Trophoblast cell (in vitro differentiated cells and primary cell): Measurements from ENCODE around the gene PLAAT3.

Experiments used
- DNase-seq, 2 donors: peaks; one replicate each; pipeline ENCODE4 v3.0.0-alpha.2; 2016
- H2AFZ ChIP-seq: 2 replicates; pipeline ENCODE4 v1.6.1; 2013; ENCODE audit warnings: low read length, moderate library complexity, mild to moderate bottlenecking; ENCODE audit not compliant: insufficient read depth, poor library complexity
- H2AK5ac ChIP-seq: 2 replicates; pipeline ENCODE4 v1.6.1; 2013; ENCODE audit warnings: mild to moderate bottlenecking, low read length
- H2BK120ac ChIP-seq: 2 replicates; pipeline ENCODE4 v1.6.1; 2013; ENCODE audit warnings: low read length, mild to moderate bottlenecking, moderate library complexity; ENCODE audit not compliant: insufficient read depth, poor library complexity
- H2BK12ac ChIP-seq: 2 replicates; pipeline ENCODE4 v1.6.1; 2013; ENCODE audit warnings: mild to moderate bottlenecking, low read length, moderate library complexity
- H2BK5ac ChIP-seq: 2 replicates; pipeline ENCODE4 v1.6.1; 2013; ENCODE audit warnings: low read length, low read depth, moderate library complexity, mild to moderate bottlenecking; ENCODE audit not compliant: poor library complexity
- H3K14ac ChIP-seq: 2 replicates; pipeline ENCODE4 v1.6.1; 2013; ENCODE audit warnings: mild to moderate bottlenecking, low read length
- H3K18ac ChIP-seq: 2 replicates; pipeline ENCODE4 v1.6.1; 2013; ENCODE audit warnings: mild to moderate bottlenecking, low read length
- H3K23ac ChIP-seq: 2 replicates; pipeline ENCODE4 v1.6.1; 2013; ENCODE audit warnings: low read length
- H3K27ac ChIP-seq: 2 replicates; pipeline ENCODE4 v1.5.1; 2013; ENCODE audit warnings: low read depth, mild to moderate bottlenecking, inconsistent platforms, low read length, moderate library complexity
- H3K27me3 ChIP-seq: 2 replicates; pipeline ENCODE4 v1.6.1; 2013; ENCODE audit warnings: inconsistent platforms, mild to moderate bottlenecking, low read length, moderate library complexity; ENCODE audit not compliant: insufficient read depth
- H3K36me3 ChIP-seq, 2 experiments: 1 replicate in 1 of 2; 2 replicates in 1 of 2; pipeline ENCODE4 v1.6.1; 2013; ENCODE audit warnings: low read length in 2 of 2, mild to moderate bottlenecking in 2 of 2, moderate library complexity in 1 of 2; ENCODE audit not compliant: insufficient read depth in 2 of 2, control insufficient read depth in 1 of 2
- H3K4ac ChIP-seq: 2 replicates; pipeline ENCODE4 v1.6.1; 2013; ENCODE audit warnings: low read depth, mild to moderate bottlenecking, low read length, moderate library complexity
- H3K4me1 ChIP-seq, 2 experiments: 1 replicate in 1 of 2; 2 replicates in 1 of 2; pipeline ENCODE4 v1.6.1; 2013; ENCODE audit warnings: low read length in 2 of 2, mild to moderate bottlenecking in 2 of 2, moderate library complexity in 1 of 2; ENCODE audit not compliant: insufficient read depth in 2 of 2, control insufficient read depth in 1 of 2
- H3K4me2 ChIP-seq: 2 replicates; pipeline ENCODE4 v1.6.1; 2013; ENCODE audit warnings: inconsistent platforms, mild to moderate bottlenecking, low read length, moderate library complexity
- H3K4me3 ChIP-seq: 2 replicates; pipeline ENCODE4 v1.5.1; 2013; ENCODE audit warnings: mild to moderate bottlenecking, low read depth, low read length, inconsistent platforms
- H3K79me1 ChIP-seq: one replicate; pipeline ENCODE4 v1.6.1; 2013; ENCODE audit warnings: low read length
- H3K79me2 ChIP-seq: 2 replicates; pipeline ENCODE4 v1.6.1; 2013; ENCODE audit warnings: low read length, mild to moderate bottlenecking; ENCODE audit not compliant: control insufficient read depth, insufficient read depth, poor library complexity
- H3K9ac ChIP-seq: 2 replicates; pipeline ENCODE4 v1.6.1; 2013; ENCODE audit warnings: mild to moderate bottlenecking, low read length
- H3K9me3 ChIP-seq: 2 replicates; pipeline ENCODE4 v1.6.1; 2013; ENCODE audit warnings: low read depth, mild to moderate bottlenecking, control low read depth, inconsistent platforms, low read length; ENCODE audit not compliant: insufficient read depth
- H4K12ac ChIP-seq: 2 replicates; pipeline ENCODE4 v1.6.1; 2013; ENCODE audit warnings: low read depth, mild to moderate bottlenecking, low read length, moderate library complexity
- H4K8ac ChIP-seq: 2 replicates; pipeline ENCODE4 v1.6.1; 2013; ENCODE audit warnings: low read depth, mild to moderate bottlenecking, low read length, moderate library complexity
- H4K91ac ChIP-seq: one replicate; pipeline ENCODE4 v1.6.1; 2013; ENCODE audit warnings: low read depth, mild to moderate bottlenecking, low read length, moderate library complexity
- WGBS: extraction: QIAGEN DNeasy Blood & Tissue Kit; methylation state at CpG from one replicate; pipeline ENCODE4 v1.1.7; 2013; ENCODE audit warnings: missing lambda C conversion rate; ENCODE audit not compliant: insufficient read length, insufficient coverage; ENCODE audit errors: extremely low coverage; 5-methylcytosine and 5-hydroxymethylcytosine counted together

The PLAAT3 gene

GRCh38 chr11:63573881-63574855 is 40.1 kb downstream of the PLAAT3 start:
- peaks cover 3 to 6% of the 10 kb centered on the region in 2 experiments for H3K4me1 ChIP-seq
- DNase-seq = peak; percentile 42 to 60
- H2BK5ac ChIP-seq = no peak overlapping the region
- H3K27ac ChIP-seq = no peak overlapping the region
- no peak overlapping the region for H4K12ac ChIP-seq
- no peak overlapping the region for H3K4ac ChIP-seq
- H3K14ac ChIP-seq = no peak overlapping the region
- no peak overlapping the region for H2AK5ac ChIP-seq
- no CpG with 5 or more reads among the region's 15 CpGs for WGBS
- no peak overlapping the region for H3K18ac ChIP-seq
- no peak overlapping the region for H2BK12ac ChIP-seq
- H4K8ac ChIP-seq = peak overlapping the region; percentile 16
- no peaks in the 10 kb centered on the region for H3K79me2 ChIP-seq
- H3K23ac ChIP-seq = no peak overlapping the region
- no peaks in the 10 kb centered on the region for H3K79me1 ChIP-seq
- H3K36me3 ChIP-seq = peaks cover 3 to 7% of the 10 kb centered on the region in 2 experiments
- no peaks in the 10 kb centered on the region for H3K27me3 ChIP-seq
- H3K4me3 ChIP-seq = no peak overlapping the region
- peak overlapping the region; percentile 50 for H4K91ac ChIP-seq
- H3K9me3 ChIP-seq = no peaks in the 10 kb centered on the region
- no peak overlapping the region for H2AFZ ChIP-seq
- H2BK120ac ChIP-seq = no peak overlapping the region
- H3K4me2 ChIP-seq = no peak overlapping the region
- no peak overlapping the region for H3K9ac ChIP-seq

DNA sequence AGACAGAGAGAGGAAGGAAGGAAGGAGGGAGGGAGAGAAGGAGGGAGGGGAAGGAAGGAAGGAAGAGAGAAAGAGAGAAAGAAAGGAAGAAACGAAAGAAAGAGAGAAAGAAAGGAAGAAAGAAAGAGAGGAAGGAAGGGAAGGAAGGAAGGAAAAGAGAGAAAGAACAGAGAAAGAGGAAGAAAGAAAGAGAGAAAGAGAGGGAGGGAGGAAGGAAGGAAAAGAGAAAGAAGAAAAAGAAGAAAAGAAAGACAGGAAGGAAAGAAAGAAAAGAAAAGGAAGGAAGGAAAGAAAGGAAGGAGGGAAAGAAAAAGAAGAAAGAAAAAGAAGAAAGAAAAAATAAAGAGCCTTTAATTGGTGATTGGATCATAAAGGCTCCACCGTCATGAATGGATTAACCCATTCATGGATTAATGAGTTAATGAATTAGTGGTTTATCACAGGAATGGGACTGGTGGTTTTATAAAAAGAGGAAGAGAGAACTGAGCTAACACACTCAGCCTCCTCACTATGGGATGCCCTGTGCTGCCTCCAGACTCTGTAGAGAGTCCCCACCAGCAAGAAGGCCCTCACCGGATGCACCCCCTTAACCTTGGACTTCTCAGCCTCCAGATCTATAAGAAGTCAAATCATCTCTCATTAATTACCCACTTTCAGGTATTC is 42.1 kb downstream of the PLAAT3 start:
- Histone ChIP-seq H4K12ac (no peak overlapping the region), H2BK12ac (no peak overlapping the region), H2BK5ac (no peak overlapping the region), H3K79me2 (no peaks in the 10 kb centered on the region), H3K4ac (no peak overlapping the region), H3K4me1 (peaks cover 3 to 6% of the 10 kb centered on the region in 2 experiments), H3K9ac (no peak overlapping the region), H2AK5ac (no peak overlapping the region), H3K27ac (no peak overlapping the region), H3K18ac (no peak overlapping the region), H3K14ac (no peak overlapping the region), H3K36me3 (peaks cover 3 to 7% of the 10 kb centered on the region in 2 experiments), H3K9me3 (no peaks in the 10 kb centered on the region), H3K23ac (no peak overlapping the region), H3K4me2 (no peak overlapping the region), H2AFZ (no peak overlapping the region), H2BK120ac (no peak overlapping the region), H3K4me3 (no peak overlapping the region), H3K79me1 (peaks cover 1% of the 10 kb centered on the region), H4K91ac (no peak overlapping the region), H3K27me3 (no peaks in the 10 kb centered on the region), H4K8ac (no peak overlapping the region)
- DNase-seq = no peak
- no CpG with 5 or more reads among the region's 3 CpGs for WGBS

DNA sequence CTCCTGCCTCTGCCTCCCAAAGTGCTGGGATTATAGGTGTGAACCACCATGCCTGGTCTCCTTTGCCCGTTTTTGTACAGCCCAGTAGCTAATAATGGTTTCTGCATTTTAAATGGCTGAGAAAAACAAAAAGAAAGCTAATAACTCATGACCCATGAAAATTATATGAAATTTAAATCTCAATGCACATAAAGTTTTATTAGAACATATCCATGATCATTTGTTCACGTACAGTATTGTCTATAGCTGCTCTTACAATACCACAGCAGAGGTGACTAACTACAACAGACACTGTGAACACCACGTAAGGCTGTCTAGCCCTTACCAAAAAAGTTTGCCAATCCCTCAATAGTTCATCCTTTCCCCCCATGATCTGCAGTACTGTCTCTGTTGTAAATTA is 44.7 kb downstream of the PLAAT3 start:
- Histone ChIP-seq H3K14ac (no peak overlapping the region), H3K4me3 (no peak overlapping the region), H3K9me3 (no peaks in the 10 kb centered on the region), H3K79me1 (peaks cover 1% of the 10 kb centered on the region), H3K23ac (no peak overlapping the region), H4K12ac (no peak overlapping the region), H2AK5ac (no peak overlapping the region), H3K36me3 (peaks cover 3% of the 10 kb centered on the region in 2 experiments), H4K8ac (no peak overlapping the region), H3K27ac (no peak overlapping the region), H3K4me2 (no peak overlapping the region), H2AFZ (no peak overlapping the region), H4K91ac (no peak overlapping the region), H3K18ac (no peak overlapping the region), H3K4me1 (peaks cover 2 to 5% of the 10 kb centered on the region in 2 experiments), H3K9ac (no peak overlapping the region), H2BK120ac (no peak overlapping the region), H2BK5ac (no peak overlapping the region), H3K27me3 (no peaks in the 10 kb centered on the region), H3K79me2 (no peaks in the 10 kb centered on the region), H3K4ac (no peak overlapping the region), H2BK12ac (no peak overlapping the region)
- no peak for DNase-seq
- WGBS = no CpG with 5 or more reads among the region's 3 CpGs

DNA sequence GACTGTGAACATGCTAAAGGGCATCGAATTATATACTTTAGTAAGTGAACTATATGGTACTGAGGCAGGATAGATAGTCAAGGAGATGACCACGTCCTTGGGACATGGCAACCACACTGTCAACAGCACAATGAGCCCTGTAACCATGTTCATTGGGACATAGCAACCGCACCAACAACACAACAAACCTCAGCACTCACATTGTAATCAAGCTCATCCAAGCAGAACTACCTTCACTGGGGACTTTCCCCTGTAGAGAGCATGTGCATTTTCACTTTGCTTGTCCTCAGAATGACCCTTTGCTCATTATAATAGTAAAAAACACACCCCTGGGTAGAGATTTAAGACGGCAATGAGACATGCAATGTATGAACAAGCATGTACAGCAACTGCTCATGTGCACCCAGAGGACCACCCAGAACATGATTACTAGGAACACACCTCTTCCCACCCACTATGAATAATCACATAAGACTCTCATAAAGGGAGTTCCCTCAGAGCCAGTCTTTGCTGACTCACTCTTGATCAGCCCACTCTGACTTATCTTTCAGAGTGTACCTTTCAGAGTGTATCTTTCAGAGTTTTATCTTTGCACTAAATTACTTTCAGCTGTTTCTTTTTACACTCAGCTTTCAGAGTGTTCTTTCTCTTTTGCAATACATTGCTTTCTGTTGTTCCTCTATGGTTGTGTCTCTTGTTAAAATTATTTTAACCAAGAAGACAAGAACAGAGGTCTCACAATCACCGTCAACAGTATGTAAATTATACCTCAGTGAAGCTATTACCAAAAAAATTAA is 47.0 kb downstream of the PLAAT3 start:
- H2AFZ ChIP-seq = no peak overlapping the region
- WGBS = no CpG with 5 or more reads among the region's 5 CpGs

More for the DNA sequence above, 47.0 kb downstream of the PLAAT3 start:
- no peak overlapping the region for H3K9ac ChIP-seq
- H4K8ac ChIP-seq = no peak overlapping the region
- no peak overlapping the region for H2BK120ac ChIP-seq
- H3K9me3 ChIP-seq = no peaks in the 10 kb centered on the region
- H3K4me2 ChIP-seq = no peak overlapping the region
- H2BK12ac ChIP-seq = no peak overlapping the region
- H2BK5ac ChIP-seq = no peak overlapping the region
- H4K12ac ChIP-seq = no peak overlapping the region
- H3K4me3 ChIP-seq = no peak overlapping the region
- no peaks in the 10 kb centered on the region for H3K36me3 ChIP-seq
- H3K4me1 ChIP-seq = peaks cover 3 to 5% of the 10 kb centered on the region in 2 experiments
- H3K14ac ChIP-seq = no peak overlapping the region
- no peak overlapping the region for H2AK5ac ChIP-seq
- peak; percentile 76 to 85 for DNase-seq
- H3K27me3 ChIP-seq = no peaks in the 10 kb centered on the region
- no peak overlapping the region for H4K91ac ChIP-seq
- no peaks in the 10 kb centered on the region for H3K79me2 ChIP-seq
- no peak overlapping the region for H3K4ac ChIP-seq
- no peak overlapping the region for H3K27ac ChIP-seq
- H3K23ac ChIP-seq = no peak overlapping the region
- H3K18ac ChIP-seq = no peak overlapping the region
- H3K79me1 ChIP-seq = peaks cover 1% of the 10 kb centered on the region
